CD4-positive, alpha-beta T cell (primary cell): Measurements from ENCODE around the gene PYCARD. TPM values are rescaled to one million over a fixed set of nuclear protein-coding genes. Genes with fewer than 3 reads are reported as not detected.
A peak's percentile ranks its signal among the peaks of the same experiment; 100 is the strongest.

ENCODE experiments used
- ATAC-seq: fragments of 200-7000 bp; cut with Tn5 transposase; one replicate; pipeline ENCODE4 v1.10.0; 2022; ENCODE audit warnings: mild to moderate bottlenecking; ENCODE audit not compliant: poor library complexity
- CTCF ChIA-PET: fragments of 350-600 bp; sonication (Branson Sonifier 250); formaldehyde crosslinking; loops from one replicate; lab custom pipeline; 2021; ENCODE audit warnings: antibody characterized with exemption, inconsistent platforms; lab: Charles Lee
- POLR2A ChIA-PET: fragments of 350-600 bp; sonication (Branson Sonifier 250); formaldehyde crosslinking; loops from one replicate; lab custom pipeline; 2021; ENCODE audit warnings: antibody characterized with exemption, inconsistent platforms; lab: Charles Lee
- DNase-seq, 14 experiments: peaks; one replicate each; pipeline ENCODE4 v3.0.0-alpha.2; 2013 to 2020; ENCODE audit warnings: mixed read lengths in 2 of 14
- H3K27ac ChIP-seq, 2 donors: one replicate each; pipeline versions ENCODE4 v1.5.1 to v1.7.0; 2013; ENCODE audit warnings: low read length in 2 of 2, low read depth in 1 of 2, mild to moderate bottlenecking in 1 of 2
- H3K27me3 ChIP-seq, 2 experiments: 1 replicate in 1 of 2; 2 replicates in 1 of 2; pipeline versions ENCODE4 v1.6.1 to v1.7.0; 2013; ENCODE audit warnings: low read length in 2 of 2, control low read depth in 1 of 2, mild to moderate bottlenecking in 1 of 2, moderate library complexity in 1 of 2; ENCODE audit not compliant: insufficient read depth in 2 of 2, control insufficient read depth in 1 of 2
- H3K36me3 ChIP-seq: one replicate; pipeline ENCODE4 v1.6.1; 2013; ENCODE audit warnings: low read length, control low read depth; ENCODE audit not compliant: insufficient read depth
- H3K4me1 ChIP-seq: one replicate; pipeline ENCODE4 v1.6.1; 2013; ENCODE audit warnings: low read length, control low read depth; ENCODE audit not compliant: insufficient read depth
- H3K4me3 ChIP-seq: one replicate; pipeline ENCODE4 v1.5.1; 2013; ENCODE audit warnings: mild to moderate bottlenecking, low read length, moderate library complexity
- H3K9me3 ChIP-seq, 2 experiments: 1 replicate in 1 of 2; 2 replicates in 1 of 2; pipeline versions ENCODE4 v1.6.1 to v1.7.0; 2013; ENCODE audit warnings: low read length in 2 of 2, mild to moderate bottlenecking in 2 of 2, control low read depth in 1 of 2, moderate library complexity in 1 of 2; ENCODE audit not compliant: control insufficient read depth in 1 of 2, insufficient read depth in 1 of 2
- H3K27ac Mint-ChIP-seq: one replicate; pipeline ENCODE4 v1.8.0; 2020; ENCODE audit warnings: mixed read lengths
- H3K27me3 Mint-ChIP-seq: one replicate; pipeline ENCODE4 v1.8.0; 2021; ENCODE audit warnings: mixed read lengths
- H3K36me3 Mint-ChIP-seq: one replicate; pipeline ENCODE4 v1.8.0; 2021; ENCODE audit warnings: low read depth, mixed read lengths
- H3K4me1 Mint-ChIP-seq: one replicate; pipeline ENCODE4 v1.8.0; 2021; ENCODE audit warnings: low read depth, mixed read lengths
- H3K4me3 Mint-ChIP-seq: one replicate; pipeline ENCODE4 v1.8.0; 2020; ENCODE audit warnings: mild to moderate bottlenecking, mixed read lengths
- H3K9me3 Mint-ChIP-seq: one replicate; pipeline ENCODE4 v1.8.0; 2020; ENCODE audit warnings: mixed read lengths
- CTCF ChIP-seq: fragments of 200-600 bp; IDR thresholded peaks from one replicate; pipeline ENCODE4 v1.8.0; 2022; ENCODE audit warnings: antibody characterized with exemption, mild to moderate bottlenecking
- intact Hi-C, 2 experiments: fragments of 100-400 bp; cut with DNase I in 1 of 2; cut with micrococcal nuclease in 1 of 2; formaldehyde crosslinking; loops; one replicate each; pipeline versions ENCODE4 v1.15.1 to v1.9.0; 2023 to 2025; cut with DNase I, micrococcal nuclease
- total RNA-seq, 174 experiments: library from RNA in 2 of 174; stranded (reverse) in 2 of 174; gene quantifications; one replicate each; pipeline ENCODE4 v1.2.3 and lab custom pipeline; 2021 to 2026

Gene PYCARD
- total RNA-seq, 2 experiments from 2014 or later: 8.1 to 8.5 TPM

- ATAC-seq (no peak), DNase-seq (peak in 1 of 14 experiments; percentile 15)
- no peaks in the 10 kb centered on the region for H3K9me3 ChIP-seq
- H3K36me3 ChIP-seq: peaks cover 76% of the 10 kb centered on the region
- H3K27ac ChIP-seq: no peak overlapping the region
- no peaks in the 10 kb centered on the region for H3K9me3 Mint-ChIP-seq
- H3K4me3 ChIP-seq: no peak overlapping the region
- peaks cover 99% of the 10 kb centered on the region for H3K36me3 Mint-ChIP-seq
- peaks cover 63% of the 10 kb centered on the region for H3K4me1 ChIP-seq
- peaks cover 90% of the 10 kb centered on the region for H3K4me1 Mint-ChIP-seq
- POLR2A ChIA-PET: interaction anchor here (1.5 to 6.6 kb wide), 3 partner anchors 8 to 43 kb away, joined by 5 to 89 read pairs (median 6); partner anchors contain the start of gene PYCARD
- TF ChIP-seq CTCF: no peak
- H3K27ac Mint-ChIP-seq: peak overlapping the region; percentile 58
- peak overlapping the region; percentile 65 for H3K4me3 Mint-ChIP-seq
- no peaks in the 10 kb centered on the region for H3K27me3 ChIP-seq
- CTCF ChIA-PET: no interaction called here
- intact Hi-C loops: loop anchor here (5.0 to 10.0 kb wide), 5 partner anchors 113 to 680 kb away; partner anchors contain the start of genes STX4 (in 1 of the 2), ZNF646 (in 1 of the 2) and ZNF668 (in 1 of the 2)
- no peaks in the 10 kb centered on the region for H3K27me3 Mint-ChIP-seq
Observed at GRCh38 chr16:31184888-31185287, 17.7 kb downstream of the PYCARD start.

- intact Hi-C loops: loop anchor here (5.0 to 10.0 kb wide), 5 partner anchors 111 to 681 kb away; partner anchors contain the start of genes STX4 (in 1 of the 2), ZNF646 (in 1 of the 2) and ZNF668 (in 1 of the 2)
- Histone ChIP-seq H3K27me3 (no peaks in the 10 kb centered on the region), H3K9me3 (no peaks in the 10 kb centered on the region), H3K4me3 (no peak overlapping the region), H3K36me3 (peaks cover 65% of the 10 kb centered on the region), H3K27ac (no peak overlapping the region), H3K4me1 (peaks cover 69% of the 10 kb centered on the region)
- H3K27ac Mint-ChIP-seq: peak overlapping the region; percentile 95
- no peak for TF ChIP-seq CTCF
- POLR2A ChIA-PET: interaction anchor here (1.3 to 6.6 kb wide), 2 partner anchors 15 to 41 kb away, joined by 3 to 89 read pairs; partner anchors contain the start of gene PYCARD
- ATAC-seq (no peak), DNase-seq (peak in 1 of 14 experiments; percentile 18)
- H3K36me3 Mint-ChIP-seq: peaks cover 94% of the 10 kb centered on the region
- H3K4me1 Mint-ChIP-seq: peaks cover 85% of the 10 kb centered on the region
- H3K27me3 Mint-ChIP-seq: no peaks in the 10 kb centered on the region
- peak overlapping the region; percentile 97 for H3K4me3 Mint-ChIP-seq
- CTCF ChIA-PET: interaction anchor here (2.0 kb wide), 1 partner anchor 17 kb away, joined by 5 read pairs; no protein-coding TSS in a partner anchor
- no peaks in the 10 kb centered on the region for H3K9me3 Mint-ChIP-seq
Observed at GRCh38 chr16:31183432-31184428, 18.8 kb downstream of the PYCARD start.

GRCh38 chr16:31182391-31182790 lies 20.2 kb downstream of the PYCARD start:
- peak overlapping the region in 1 of 2 donors; percentile 21 for H3K27ac ChIP-seq
- intact Hi-C loops: loop anchor here (5.0 to 10.0 kb wide), 5 partner anchors 110 to 682 kb away; partner anchors contain the start of genes STX4 (in 1 of the 2), ZNF646 (in 1 of the 2) and ZNF668 (in 1 of the 2)
- H3K27me3 Mint-ChIP-seq: no peaks in the 10 kb centered on the region

More at GRCh38 chr16:31182391-31182790, 20.2 kb downstream of the PYCARD start:
- peak overlapping the region; percentile 95 for H3K27ac Mint-ChIP-seq
- ChIA-PET CTCF (interaction anchor here (0.9 to 2.0 kb wide), 2 partner anchors 18 to 40 kb away, joined by 3 to 5 read pairs; no protein-coding TSS in a partner anchor), POLR2A (interaction anchor here (1.7 to 6.6 kb wide), 2 partner anchors 17 to 40 kb away, joined by 13 to 89 read pairs; partner anchors contain the start of gene PYCARD)
- peaks cover 82% of the 10 kb centered on the region for H3K4me1 Mint-ChIP-seq
- ATAC-seq: no peak
- peak overlapping the region; percentile 87 for H3K4me3 ChIP-seq
- H3K9me3 Mint-ChIP-seq: no peaks in the 10 kb centered on the region
- peaks cover 51% of the 10 kb centered on the region for H3K36me3 ChIP-seq
- H3K4me3 Mint-ChIP-seq: peak overlapping the region; percentile 97
- no peaks in the 10 kb centered on the region for H3K27me3 ChIP-seq
- H3K9me3 ChIP-seq: no peaks in the 10 kb centered on the region
- no peak for TF ChIP-seq CTCF
- no peak for DNase-seq
- peaks cover 76% of the 10 kb centered on the region for H3K4me1 ChIP-seq
- peaks cover 80% of the 10 kb centered on the region for H3K36me3 Mint-ChIP-seq
